ENCODE results near the gene DIP2B.

DIP2B gene

GRCh38 chr12:50659690-50660424, 155.1 kb downstream of the DIP2B start:
- TF ChIP-seq, protein P1, sequence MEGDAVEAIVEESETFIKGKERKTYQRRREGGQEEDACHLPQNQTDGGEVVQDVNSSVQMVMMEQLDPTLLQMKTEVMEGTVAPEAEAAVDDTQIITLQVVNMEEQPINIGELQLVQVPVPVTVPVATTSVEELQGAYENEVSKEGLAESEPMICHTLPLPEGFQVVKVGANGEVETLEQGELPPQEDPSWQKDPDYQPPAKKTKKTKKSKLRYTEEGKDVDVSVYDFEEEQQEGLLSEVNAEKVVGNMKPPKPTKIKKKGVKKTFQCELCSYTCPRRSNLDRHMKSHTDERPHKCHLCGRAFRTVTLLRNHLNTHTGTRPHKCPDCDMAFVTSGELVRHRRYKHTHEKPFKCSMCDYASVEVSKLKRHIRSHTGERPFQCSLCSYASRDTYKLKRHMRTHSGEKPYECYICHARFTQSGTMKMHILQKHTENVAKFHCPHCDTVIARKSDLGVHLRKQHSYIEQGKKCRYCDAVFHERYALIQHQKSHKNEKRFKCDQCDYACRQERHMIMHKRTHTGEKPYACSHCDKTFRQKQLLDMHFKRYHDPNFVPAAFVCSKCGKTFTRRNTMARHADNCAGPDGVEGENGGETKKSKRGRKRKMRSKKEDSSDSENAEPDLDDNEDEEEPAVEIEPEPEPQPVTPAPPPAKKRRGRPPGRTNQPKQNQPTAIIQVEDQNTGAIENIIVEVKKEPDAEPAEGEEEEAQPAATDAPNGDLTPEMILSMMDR (IDR thresholded peaks at IDR 0.05) = no peak

- TF ChIP-seq, protein P1 (IDR thresholded peaks at IDR 0.05) = no peak
Measured at GRCh38 chr12:50660425-50660822, 155.6 kb downstream of the DIP2B start.

- TF ChIP-seq, protein P1 (IDR thresholded peaks at IDR 0.05) = no peak
Measured at GRCh38 chr12:50661300-50662115, 156.7 kb downstream of the DIP2B start.

- TF ChIP-seq, protein P1 (IDR thresholded peaks at IDR 0.05) = no peak
Measured at GRCh38 chr12:50662116-50662510, 157.3 kb downstream of the DIP2B start.

DNA sequence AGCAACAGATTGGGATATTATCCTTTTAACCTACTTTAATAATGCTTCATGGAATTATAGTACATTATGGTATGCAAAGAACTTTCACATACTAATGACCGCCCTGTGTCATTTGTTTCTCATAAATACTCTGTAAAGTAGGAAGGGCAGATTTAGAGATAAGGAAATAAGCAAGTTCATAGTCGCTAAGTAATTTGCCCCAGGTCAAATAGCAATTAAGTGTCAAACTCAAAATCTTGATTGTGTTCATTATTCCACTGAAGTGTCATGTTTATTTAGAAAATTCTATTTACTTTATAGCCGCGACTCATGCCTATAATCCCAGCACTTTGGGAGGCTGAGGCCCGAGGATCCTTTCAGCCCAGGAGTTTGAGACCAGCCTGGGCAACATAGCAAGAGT, 160.4 kb downstream of the DIP2B start:
- TF ChIP-seq, protein P1 (IDR thresholded peaks at IDR 0.05) = no peak

DNA sequence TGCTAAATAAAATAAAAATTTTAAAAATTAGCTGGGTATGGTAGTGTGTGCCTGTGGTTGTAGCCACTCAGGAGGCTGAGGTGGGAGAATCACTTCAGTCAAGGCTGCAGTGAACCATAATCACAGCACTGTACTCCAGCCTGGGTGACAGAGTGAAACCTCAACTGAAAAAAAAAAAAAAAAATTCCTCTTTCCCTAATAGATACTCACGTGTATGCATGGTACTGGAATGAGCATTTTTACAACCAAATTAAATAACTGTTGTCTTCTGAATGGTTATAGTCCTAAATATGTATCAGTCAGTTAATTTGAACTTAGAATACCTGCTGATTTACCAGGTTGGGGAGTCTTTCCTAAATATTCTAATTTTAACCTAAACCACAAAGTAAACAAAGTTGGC, 160.8 kb downstream of the DIP2B start:
- TF ChIP-seq, protein P1 (IDR thresholded peaks at IDR 0.05) = no peak

DNA sequence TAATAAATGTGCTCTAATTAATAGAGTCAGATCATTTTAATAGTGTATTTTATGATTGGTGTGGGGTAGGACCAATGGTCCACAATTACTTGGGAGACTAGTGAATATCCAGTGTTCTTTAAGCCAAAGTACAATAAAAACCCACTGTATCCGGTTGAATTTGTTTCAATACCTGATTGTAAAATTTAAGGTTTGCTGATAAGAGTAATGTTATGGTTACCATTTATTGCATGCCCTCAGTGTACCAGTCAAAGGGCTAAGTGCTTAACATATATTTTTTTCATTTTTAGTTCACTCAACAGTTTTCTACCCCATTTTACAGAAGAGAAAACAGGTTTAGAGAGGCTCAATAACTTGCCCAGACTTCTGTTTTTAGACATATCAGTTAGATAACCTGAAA, 161.2 kb downstream of the DIP2B start:
- TF ChIP-seq, protein P1 (IDR thresholded peaks at IDR 0.05) = no peak

Data from LNCAP (cell line).